CD4-positive, alpha-beta T cell treated with Interleukin-6 at 100 ng/mL for 8 hours (primary cell): Measurements from ENCODE around the gene PLRG1.
A peak's percentile ranks its signal among the peaks of the same experiment; 100 is the strongest.
"Not testable (repeated sequence)": the region's sequence is repeated elsewhere in the genome, so short reads cannot be mapped to it uniquely, and the experiment has no call there.

ENCODE experiments used
- DNase-seq: peaks from one replicate; pipeline ENCODE4 v3.0.0-alpha.2; 2020; ENCODE audit warnings: mixed read lengths, low spot score

Gene PLRG1

DNA sequence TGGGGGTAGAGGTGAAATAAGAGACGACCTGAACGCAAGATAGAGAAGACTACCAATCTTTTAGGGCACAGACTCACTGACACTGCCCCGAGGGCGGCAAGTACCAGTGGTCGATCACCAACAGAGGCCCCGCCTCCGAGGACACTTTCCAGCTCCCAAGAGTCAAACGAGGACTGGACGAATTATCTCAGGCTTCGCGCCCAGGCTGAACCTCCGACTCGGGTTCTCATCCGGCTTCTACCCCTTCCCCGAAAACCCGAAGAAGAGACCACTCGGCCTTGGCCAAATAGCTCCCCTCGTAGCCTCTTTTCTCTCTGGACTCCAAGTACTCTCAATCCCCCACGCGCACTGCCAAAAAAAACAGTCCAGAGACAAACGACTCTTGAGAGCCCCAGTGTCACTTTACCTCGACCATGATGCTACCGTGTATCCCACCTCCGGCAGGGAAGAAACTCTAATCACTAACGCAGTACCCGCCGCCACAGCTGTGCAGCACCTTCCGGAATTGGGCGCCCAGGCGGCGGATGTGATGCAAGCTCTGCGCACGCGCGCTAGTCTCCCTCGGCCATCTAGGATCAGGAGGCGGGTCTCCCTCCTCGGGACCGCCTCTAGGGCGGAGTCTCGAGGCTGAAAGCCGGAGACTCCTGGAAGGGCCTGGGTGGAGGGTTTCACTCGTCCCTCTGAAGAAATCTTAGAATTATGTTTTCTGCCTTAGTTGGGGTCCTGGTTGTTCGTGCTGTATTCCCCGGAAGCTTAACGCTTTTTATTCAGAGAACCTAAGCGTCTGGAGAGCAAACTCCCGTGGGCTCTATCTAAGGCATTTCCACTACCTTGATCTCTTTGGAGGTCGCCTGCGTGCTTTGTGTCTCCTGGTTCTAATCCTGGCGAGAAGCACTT, at the start of gene PLRG1:
PLRG1 (minus strand) TSS at position 507 of the 897 bp plus-strand sequence; CDS start at position 415, 92 bp downstream.
- DNase-seq, result peak; percentile 96

DNA sequence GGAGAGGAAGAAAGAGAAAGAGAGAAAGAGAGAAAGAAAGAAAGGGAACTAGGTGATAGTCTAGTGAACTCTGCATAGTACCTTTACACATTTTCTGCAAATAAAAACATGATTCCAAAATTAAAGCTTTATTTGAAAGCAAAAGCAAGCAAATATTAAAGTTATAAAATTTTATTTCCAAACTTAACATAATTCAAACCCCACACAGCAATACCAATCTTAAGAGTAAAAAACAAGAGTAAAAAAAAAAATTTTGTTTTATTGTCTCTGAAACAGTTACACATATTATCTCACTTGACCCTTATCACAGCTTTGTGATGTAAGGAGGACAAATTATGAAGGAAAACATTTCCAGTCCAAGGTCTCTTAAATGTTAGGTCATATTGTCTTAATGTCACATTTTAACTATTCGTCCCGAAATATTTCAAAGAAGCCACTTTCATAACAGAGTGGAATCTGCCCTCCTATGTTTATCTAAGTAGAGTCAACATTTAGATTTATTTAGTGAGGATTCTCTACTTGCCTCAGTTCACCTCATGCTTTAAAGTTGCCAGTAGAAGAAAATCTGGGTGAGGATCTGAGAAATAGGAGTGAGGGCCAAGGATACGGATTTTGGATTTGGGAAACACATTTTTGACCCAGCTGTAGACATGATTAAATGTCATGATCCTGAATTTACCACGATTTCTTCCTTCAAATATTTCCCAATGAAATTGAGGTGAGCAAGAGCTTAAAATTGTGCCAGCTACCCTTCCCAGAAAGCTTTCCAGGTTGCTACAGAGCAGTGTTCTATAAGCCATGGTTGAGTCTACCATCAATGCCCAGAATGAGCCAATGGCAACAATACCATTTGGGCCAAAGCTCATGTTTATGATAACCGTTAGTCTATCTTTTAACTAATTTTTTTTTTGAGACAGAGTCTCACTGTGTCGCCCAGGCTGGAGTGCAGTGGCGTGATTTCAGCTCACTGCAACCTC, 47.9 kb upstream of the PLRG1 start:
- no peak for DNase-seq

DNA sequence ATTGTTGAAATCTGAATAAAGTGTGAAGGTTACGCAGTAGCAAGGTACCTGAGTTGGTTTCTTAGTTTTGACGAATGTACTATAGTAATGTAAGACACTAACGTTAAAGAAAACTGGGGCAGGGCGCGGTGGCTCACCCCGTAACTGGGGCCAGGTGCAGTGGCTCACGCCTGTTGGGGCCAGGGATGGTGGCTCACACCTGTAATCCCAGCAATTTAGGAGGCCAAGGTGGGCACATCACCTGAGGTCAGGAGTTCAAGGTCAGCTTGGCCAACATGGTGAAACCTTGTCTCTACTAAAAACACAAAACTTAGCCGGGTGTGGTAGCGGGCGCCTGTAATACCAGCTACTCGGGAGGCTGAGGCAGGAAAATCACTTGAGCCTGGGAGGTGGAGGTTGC, 47.1 kb upstream of the PLRG1 start:
- not testable (repeated sequence) for DNase-seq

DNA sequence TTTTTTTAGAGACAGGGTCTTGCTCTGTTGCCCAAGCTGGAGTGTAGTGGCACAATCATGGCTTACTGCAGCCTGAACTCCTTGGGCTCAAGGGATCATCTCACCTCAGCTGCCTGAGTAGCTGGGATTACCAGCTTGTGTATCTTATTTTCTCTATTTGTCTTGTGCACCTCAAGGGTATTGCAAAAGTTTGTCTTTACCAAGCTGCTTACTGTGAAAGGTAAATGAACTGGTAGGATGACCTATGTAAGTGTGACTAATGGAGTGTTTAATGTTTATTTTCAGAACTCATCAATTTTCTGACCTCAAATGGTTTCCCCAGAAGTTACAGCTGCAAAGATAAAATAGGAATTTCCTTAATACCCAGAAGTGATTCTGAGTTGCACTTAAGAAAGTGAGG, 45.6 kb upstream of the PLRG1 start:
- no peak for DNase-seq

DNA sequence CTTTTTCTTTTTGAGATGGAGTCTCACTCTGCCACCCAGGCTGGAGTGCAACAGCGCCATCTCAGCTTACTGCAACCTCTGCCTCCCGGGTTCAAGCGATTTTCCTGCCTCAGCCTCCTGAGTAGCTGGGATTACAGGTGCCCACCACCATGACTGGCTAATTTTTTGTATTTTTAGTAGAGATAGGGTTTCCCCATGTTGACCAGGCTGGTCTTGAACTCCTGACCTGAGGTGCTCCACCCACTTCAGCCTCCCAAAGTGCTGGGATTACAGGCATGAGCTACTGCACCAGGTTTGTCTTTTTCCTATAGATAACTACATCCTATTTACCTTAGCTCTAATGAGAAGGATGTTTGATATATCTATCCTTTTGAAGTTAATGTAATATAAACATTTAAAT, 44.1 kb upstream of the PLRG1 start:
- DNase-seq, result not testable (repeated sequence)

DNA sequence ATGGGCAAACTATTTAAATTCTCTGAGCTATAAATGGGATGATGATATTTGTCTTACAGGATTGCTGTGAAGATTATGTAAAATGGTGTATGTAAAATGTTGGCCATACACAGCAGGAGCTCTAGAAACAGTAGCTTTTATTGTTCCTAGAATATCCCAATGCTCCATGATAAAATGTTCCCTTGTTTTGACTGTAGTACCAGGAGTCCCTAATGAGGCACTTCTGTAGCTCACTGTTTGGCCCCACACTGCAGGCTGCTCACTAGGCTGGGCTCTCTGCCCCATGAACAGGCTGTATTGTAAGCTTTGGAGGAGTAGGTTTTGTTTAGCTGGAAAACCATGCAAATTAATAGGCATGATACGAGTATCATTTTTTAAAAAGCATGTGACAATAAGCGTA, 43.7 kb upstream of the PLRG1 start:
- DNase-seq, result no peak

DNA sequence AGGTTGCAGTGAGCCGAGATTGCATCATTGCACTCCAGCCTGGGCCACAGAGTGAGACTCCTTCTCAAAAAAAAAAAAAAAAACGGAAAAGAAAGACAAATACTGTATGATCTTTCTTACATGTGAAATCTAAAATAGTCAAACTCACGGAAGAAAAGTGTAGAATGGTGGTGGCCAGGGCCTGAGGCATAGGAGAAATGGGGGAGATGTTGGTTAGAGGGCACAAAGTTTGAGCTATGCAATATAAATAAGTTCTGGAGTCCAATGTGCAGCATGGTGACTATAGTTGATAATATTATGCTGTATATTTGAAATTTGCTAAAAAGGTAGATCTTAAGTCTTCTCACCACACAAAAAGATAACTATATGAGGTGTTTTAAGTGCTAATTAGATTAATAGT, 41.7 kb upstream of the PLRG1 start:
- DNase-seq, result no peak

DNA sequence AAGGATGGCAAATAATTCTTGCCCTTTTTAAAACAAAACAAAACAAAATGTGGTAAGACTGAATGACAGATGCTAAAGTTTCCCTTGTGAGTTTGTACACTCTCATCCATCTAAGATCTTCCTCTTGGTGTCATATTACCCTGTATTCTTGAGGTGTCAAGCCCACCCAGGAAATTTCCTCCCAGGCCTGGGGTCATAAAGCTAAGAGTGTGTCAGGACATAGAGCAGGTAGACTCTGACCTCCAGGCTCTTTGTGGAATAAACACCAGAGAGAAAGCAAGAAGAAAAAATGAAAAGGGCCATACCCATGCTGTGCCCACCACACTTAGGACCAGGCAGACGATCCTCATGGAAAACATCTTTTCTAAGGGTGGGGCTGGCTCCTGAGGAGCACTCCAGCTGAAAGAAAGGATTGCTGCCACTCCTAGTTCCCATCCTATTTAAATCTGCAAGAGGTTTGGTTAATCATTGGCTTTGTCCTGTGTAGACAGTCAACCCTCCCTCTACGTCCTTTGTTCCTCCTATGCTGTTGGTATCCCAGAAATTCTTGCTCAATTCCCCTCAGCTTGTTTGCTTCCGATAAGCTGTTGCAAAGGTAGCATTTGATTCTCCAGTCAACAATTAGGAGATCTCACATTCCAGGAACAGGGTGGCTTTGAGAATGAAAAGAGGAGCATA, 40.3 kb upstream of the PLRG1 start, which contains the start of gene FGA:
FGA (minus strand) TSS at position 414 of the 678 bp plus-strand sequence; CDS start at position 359, 55 bp downstream.
- DNase-seq, result no peak

DNA sequence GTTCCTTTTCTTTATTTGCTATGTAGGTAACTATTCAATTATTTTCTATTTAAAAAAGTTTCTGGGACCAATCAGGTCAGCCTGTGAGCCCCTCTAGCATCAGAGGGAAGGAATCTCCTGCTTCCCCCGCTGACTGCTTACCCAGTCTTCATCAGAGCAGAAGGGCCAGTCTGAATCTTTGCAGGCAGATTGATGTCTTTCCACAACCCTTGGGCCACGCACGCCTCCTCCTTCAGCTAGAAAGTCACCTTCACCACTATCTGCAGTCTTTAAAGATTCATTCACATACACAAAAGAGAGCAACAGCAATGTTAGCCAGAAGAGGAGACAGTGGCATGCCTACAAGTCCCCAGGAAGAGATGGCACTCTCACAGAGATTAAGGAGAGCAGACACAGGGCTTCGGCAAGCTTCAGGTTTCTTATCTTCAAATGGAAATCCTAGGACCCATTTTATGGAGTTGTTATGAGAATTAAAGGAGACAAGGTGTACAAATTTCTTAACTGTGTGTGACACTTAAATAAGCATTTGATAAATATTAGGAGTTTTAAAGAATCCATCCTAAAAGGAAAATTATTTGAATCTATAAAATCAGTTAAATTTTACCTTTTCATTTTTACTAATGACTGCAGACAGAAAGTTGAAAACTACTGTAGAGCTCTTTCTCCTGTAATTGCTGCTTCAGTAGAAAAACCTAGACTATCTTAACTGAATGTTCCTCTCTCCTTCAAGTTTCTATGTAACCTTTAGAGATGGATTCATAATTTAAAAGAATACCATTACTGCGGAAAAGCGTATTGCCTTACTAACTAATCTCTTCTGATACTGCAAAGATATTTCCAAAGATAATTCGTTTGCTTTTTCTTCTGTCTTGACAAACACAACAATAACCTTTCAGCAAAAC, 39.3 kb upstream of the PLRG1 start:
- no peak for DNase-seq

DNA sequence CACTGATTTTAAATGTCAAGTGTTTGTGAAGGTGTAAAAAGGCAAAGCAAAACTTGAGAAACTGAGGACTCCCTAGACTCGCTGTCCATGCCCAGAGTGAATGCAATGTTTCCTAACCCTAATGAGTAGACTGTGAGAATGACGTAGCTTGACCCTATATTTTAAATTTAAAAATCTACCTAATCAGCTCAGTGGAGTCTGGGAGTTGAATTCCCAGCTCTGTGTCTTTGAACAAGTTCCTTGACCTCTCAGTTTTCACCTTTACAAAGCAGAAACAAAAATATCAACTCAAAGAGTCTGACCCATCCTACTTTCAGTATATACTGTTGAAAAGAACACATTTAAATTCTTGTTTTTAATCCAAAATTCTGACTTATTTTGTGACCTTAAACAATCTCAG, 38.0 kb upstream of the PLRG1 start:
- no peak for DNase-seq

DNA sequence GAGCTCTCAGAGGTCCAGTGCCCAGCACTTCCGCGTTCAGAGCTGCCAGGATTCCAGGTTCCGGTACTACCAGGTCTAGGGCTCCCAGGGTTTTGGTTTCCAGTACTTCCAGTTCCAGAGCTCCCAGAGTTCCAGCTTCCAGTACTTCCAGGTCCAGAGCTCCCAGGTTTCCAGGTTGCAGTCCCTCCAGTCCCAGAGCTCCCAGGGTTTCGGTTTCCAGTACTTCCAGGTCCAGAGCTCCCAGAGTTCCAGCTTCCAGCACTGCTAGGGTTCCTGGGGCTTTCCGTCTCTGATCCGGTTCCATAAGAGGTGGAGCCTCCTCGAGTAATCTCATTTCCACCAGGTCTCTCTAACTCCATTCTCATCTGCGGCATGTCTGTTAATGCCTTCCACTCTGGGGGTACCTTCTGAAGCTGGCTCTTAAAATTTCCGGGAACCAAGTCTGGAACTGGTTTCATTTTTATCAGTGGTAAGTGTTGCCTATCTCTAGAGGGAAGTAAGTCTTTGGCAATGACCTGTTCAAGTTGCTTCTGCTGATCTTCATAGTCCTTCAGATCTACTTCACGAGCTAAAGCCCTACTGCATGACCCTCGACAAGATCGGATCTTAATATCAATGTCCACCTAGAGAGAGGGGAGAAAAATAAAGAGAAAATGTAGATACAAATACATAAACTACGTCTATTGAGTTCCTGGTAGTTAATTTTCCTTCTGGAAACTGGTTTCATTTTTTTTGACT, 36.3 kb upstream of the PLRG1 start:
- DNase-seq, result no peak

DNA sequence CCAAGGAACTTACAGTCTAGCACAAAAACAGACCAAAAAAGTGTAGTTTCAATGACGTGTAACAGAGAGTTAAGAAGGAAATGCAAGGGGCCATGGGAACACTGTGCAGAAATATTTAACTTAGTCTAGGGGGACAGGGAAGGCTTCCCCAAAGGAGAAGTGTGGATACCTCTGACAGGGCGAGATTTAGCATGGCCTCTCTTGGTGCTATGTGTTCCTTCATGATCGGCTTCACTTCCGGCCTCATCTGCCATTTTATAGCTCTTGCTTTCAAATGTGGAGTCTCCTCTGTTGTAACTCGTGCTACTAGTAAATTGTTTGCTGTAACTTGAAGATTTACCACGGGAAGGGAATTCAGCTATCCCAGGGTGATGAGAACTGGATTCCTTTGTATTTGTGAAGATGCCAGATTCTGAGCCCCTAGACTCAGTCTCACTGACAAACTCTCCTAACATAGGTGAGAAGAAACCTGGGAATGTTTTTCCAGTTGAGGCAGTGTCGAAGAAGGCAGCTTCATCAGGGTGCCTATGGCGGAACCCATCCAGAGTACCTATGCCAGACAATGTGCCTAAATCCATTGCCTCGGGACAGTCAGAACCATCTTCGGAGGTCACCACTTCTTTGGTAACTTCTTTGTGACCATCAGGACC, 35.3 kb upstream of the PLRG1 start:
- DNase-seq, result no peak

DNA sequence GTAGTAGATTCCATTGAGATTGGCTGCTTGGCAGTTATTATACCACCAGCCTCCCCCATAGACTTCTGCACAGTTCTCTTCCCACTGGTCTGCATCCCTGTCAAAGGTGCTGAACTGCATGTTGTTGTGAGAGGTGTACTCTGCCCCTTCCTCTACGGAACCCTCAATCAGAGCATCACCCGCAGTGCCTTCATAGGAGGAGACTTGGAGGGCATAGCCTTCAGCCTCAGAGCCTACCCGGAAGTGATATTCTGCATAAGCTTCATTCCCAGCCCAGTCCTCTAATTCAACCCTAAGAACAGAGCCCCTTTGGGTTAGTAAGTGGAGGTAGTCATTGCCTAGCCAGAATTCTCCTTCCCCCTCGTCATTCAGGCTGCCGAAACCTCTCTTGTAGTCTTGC, 34.1 kb upstream of the PLRG1 start:
- DNase-seq, result no peak

DNA sequence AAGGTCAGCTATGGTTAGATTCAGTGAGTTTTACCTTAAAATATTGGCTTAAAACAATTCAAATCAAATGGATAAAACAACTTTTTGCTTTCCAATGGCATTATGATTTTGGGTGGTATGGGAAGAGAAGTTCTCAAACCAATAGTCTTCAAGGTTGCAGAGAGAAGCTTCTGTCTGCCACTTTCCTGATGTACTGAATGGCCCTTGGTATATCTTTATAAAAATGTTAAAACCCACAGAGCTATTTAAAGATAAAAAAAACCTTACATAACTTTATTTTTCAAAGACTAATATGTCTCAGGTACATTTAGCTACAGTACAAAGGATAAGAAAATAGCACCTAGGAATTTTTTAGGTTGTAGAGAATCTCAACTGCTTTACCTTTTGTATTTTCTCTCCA, 33.5 kb upstream of the PLRG1 start:
- no peak for DNase-seq

DNA sequence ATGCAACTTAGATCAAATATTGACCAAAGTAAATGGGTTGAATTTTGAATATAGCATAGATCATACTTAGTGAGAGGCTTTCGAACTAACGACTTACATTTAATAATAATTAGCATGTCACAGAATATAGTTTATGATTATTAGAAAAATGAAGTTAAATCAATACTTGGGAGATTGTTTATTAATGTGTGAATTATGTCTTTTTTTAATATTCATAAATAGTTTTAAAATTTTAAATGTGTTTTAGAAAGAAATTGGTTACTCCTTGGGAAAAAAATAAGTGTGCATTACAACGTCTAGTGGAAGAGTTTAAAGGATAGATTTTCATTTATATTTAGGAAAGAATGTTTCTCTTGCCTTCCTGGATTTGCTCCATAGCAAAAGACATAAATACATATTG, 33.0 kb upstream of the PLRG1 start:
- no peak for DNase-seq

DNA sequence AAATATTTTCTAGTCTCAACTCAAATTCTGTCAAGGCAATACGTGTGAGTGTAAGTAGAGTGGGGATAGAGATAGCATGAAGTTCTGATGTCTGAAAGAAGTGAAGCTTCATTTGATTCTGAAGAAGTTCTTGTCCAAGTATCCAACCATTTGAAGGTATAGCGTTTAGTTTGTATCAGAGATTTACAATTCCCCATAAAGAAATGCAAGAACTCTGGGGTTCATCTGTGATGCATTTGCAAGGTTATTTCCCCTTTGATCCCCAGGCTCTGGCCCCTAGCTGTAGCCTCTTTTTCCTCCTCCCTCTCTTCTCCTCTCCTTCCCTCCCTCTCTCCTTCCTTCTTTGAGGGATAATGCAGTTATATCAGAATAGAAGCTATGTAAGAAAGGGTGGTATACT, 32.5 kb upstream of the PLRG1 start:
- no peak for DNase-seq

DNA sequence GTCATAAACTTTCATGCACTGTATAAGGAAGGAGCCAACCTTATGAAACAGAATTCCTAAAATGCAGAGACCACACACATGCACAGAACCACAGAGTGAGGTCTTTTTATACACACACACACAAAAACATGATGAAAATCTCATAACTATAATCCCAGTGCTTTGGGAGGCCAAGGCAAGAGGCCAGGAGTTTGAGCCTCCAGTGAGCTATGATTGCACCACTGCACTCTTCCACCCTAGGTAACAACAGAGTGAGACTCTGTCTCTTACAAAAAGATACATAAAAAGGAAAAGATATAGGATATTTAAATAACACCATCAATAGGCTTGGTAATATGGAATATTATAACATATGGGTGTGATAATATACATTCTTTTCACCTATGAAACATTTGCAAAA, 29.7 kb upstream of the PLRG1 start:
- DNase-seq, result no peak

DNA sequence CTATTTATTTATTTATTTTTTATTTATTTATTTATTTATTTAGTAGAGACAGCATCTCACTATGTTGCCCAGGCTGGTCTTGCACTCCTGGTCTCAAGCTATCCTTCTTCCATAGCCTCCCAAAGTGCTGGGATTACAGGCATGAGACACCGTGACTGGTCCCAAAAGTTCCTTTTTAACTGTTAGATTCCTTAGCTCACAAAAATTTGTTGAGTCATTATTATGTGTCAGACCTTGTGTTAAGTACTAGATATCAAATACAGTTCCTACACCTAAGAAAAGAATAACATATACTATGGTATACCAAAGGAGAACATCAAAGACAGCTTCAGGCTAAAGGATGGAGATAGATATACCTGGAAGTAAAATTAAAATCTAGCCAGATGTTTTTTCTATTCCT, 28.7 kb upstream of the PLRG1 start:
- DNase-seq, result no peak

DNA sequence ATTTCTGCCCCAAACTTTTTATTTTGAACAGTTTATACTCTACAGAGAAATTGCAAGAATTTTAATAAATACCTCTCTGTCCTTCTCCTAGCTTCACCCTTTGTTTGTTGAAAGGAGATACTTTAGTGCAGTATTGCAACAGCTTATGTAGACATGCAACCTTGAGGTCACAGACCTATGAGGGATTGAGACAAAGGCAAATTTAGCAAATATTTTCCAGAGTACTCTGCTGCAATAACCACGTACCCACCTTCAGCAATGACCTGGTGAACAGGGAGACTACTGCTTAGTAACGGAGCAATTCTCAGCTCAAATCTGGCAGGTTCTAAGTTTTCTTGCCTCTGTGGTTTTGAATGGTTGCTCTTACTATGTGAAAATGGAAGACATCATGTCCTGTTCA, 27.1 kb upstream of the PLRG1 start:
- DNase-seq, result no peak

DNA sequence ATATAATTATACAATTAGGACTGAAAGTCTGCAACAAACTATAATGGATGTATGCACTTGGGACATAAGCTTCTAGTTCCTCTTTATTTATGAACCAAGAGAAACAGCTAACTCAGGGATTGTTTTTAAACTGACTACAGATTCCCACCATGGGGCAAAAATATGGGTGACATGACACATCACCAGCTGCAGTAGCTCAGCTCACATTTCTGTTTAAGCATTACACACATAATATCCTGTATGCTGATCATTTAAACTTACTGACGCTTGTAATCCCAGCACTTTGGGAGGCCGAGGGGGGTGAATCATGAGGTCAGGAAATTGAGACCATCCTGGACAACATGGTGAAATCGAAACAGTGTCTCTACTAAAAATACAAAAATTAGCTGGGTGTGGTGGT, 24.1 kb upstream of the PLRG1 start:
- DNase-seq, result no peak
